Uterus (tissue), 4 donors: ENCODE data around the gene PMM2. TPM values are rescaled to one million over a fixed set of nuclear protein-coding genes. Genes with fewer than 3 reads are reported as not detected.

ENCODE experiments used
- DNase-seq, 2 donors: peaks; one replicate each; pipeline ENCODE4 v3.0.0-alpha.2; 2019 to 2020
- H3K27ac ChIP-seq, 2 donors: fragments of 200-600 bp; sonication (generic); 1 replicate in 1 of 2; 2 replicates in 1 of 2; pipeline ENCODE4 v1.5.1; 2016 to 2018
- H3K27me3 ChIP-seq, 2 donors: fragments of 200-600 bp; sonication (generic); one replicate each; pipeline ENCODE4 v1.5.1; 2018 to 2019; ENCODE audit warnings: control low read depth in 1 of 2
- H3K36me3 ChIP-seq, 2 donors: fragments of 200-600 bp; sonication (generic); one replicate each; pipeline ENCODE4 v1.5.1; 2019; ENCODE audit warnings: control low read depth in 1 of 2
- H3K4me1 ChIP-seq, 2 donors: fragments of 200-600 bp; sonication (generic); one replicate each; pipeline ENCODE4 v1.5.1; 2018 to 2019; ENCODE audit warnings: control low read depth in 1 of 2
- H3K4me3 ChIP-seq, 2 donors: fragments of 200-600 bp; sonication (generic); 1 replicate in 1 of 2; 2 replicates in 1 of 2; pipeline ENCODE4 v1.5.1; 2018 to 2019; ENCODE audit warnings: mild to moderate bottlenecking in 1 of 2
- H3K9me3 ChIP-seq, 2 donors: fragments of 200-600 bp; sonication (generic); one replicate each; pipeline ENCODE4 v1.5.1; 2019; ENCODE audit warnings: control low read depth in 1 of 2
- CTCF ChIP-seq, 4 experiments: fragments of 200-600 bp in 2 of 4; fragments of 450-650 bp in 2 of 4; sonication (generic) in 2 of 4; IDR thresholded peaks; one replicate each; pipeline ENCODE4 v1.5.1; 2016 to 2019; ENCODE audit warnings: antibody characterized with exemption in 4 of 4, mild to moderate bottlenecking in 2 of 4, moderate library complexity in 1 of 4
- POLR2A ChIP-seq, 2 donors: fragments of 450-650 bp; IDR thresholded peaks; one replicate each; pipeline ENCODE4 v1.6.1; 2016; ENCODE audit warnings: antibody characterized with exemption in 2 of 2, mild to moderate bottlenecking in 1 of 2, moderate library complexity in 1 of 2
- intact Hi-C: fragments of 100-400 bp; cut with DNase I; formaldehyde crosslinking; loops from one replicate; pipeline ENCODE4 v1.15.1; 2023; ENCODE audit warnings: low total_unique reads
- total RNA-seq, 4 donors: library from RNA; depleted of rRNA in 3 of 4; stranded (reverse); fragments of >200 nt in 3 of 4; gene quantifications; one replicate each; pipeline versions ENCODE4 v1.1.0 to v1.2.4, GENCODE V29; 2014 to 2023
- donor health status: DM: yes; HTN: yes; CAD: no.

PMM2 gene
- total RNA-seq, 4 donors from 2014 or later, result 19.0 to 41.6 (median 27.5) TPM

- intact Hi-C loops, result no loop called here
- Histone ChIP-seq H3K9me3 (no peaks in the 10 kb centered on the region), H3K36me3 (no peaks in the 10 kb centered on the region), H3K27ac (no peak overlapping the region), H3K27me3 (no peaks in the 10 kb centered on the region), H3K4me1 (no peaks in the 10 kb centered on the region), H3K4me3 (no peak overlapping the region)
- no peak for DNase-seq
- TF ChIP-seq CTCF (IDR thresholded peaks at IDR 0.05) (no peak), POLR2A (IDR thresholded peaks at IDR 0.05) (no peak)
Observed at GRCh38 chr16:8768692-8769091, 28.9 kb upstream of the PMM2 start.

- H3K27ac ChIP-seq, result no peak overlapping the region
- H3K4me1 ChIP-seq, result no peaks in the 10 kb centered on the region
- no peaks in the 10 kb centered on the region for H3K36me3 ChIP-seq
- no peak overlapping the region for H3K4me3 ChIP-seq
- H3K27me3 ChIP-seq, result no peaks in the 10 kb centered on the region
- intact Hi-C loops, result no loop called here
- H3K9me3 ChIP-seq, result no peaks in the 10 kb centered on the region
- no peak for TF ChIP-seq POLR2A (IDR thresholded peaks at IDR 0.05)
- no peak for TF ChIP-seq CTCF (IDR thresholded peaks at IDR 0.05)
- no peak for DNase-seq
Observed at GRCh38 chr16:8773537-8773936, 24.1 kb upstream of the PMM2 start.

GRCh38 chr16:8774208-8774607 is 23.4 kb upstream of the PMM2 start:
- H3K4me1 ChIP-seq, result no peaks in the 10 kb centered on the region
- no peaks in the 10 kb centered on the region for H3K27me3 ChIP-seq
- H3K27ac ChIP-seq, result no peak overlapping the region
- no peak overlapping the region for H3K4me3 ChIP-seq
- no peak for TF ChIP-seq CTCF (IDR thresholded peaks at IDR 0.05)
- TF ChIP-seq POLR2A (IDR thresholded peaks at IDR 0.05), result no peak
- no peaks in the 10 kb centered on the region for H3K9me3 ChIP-seq
- H3K36me3 ChIP-seq, result no peaks in the 10 kb centered on the region
- intact Hi-C loops, result no loop called here
- DNase-seq, result no peak

GRCh38 chr16:8775359-8775758 is 22.3 kb upstream of the PMM2 start:
- Histone ChIP-seq H3K9me3 (no peaks in the 10 kb centered on the region), H3K27me3 (no peaks in the 10 kb centered on the region), H3K36me3 (no peaks in the 10 kb centered on the region), H3K4me1 (no peaks in the 10 kb centered on the region), H3K4me3 (no peak overlapping the region), H3K27ac (no peak overlapping the region)
- no peak for DNase-seq
- intact Hi-C loops, result no loop called here
- TF ChIP-seq POLR2A (IDR thresholded peaks at IDR 0.05) (no peak), CTCF (IDR thresholded peaks at IDR 0.05) (no peak)

GRCh38 chr16:8776129-8776584 is 21.5 kb upstream of the PMM2 start:
- Histone ChIP-seq H3K4me1 (no peaks in the 10 kb centered on the region), H3K27me3 (no peaks in the 10 kb centered on the region), H3K9me3 (no peaks in the 10 kb centered on the region), H3K27ac (no peak overlapping the region), H3K4me3 (no peak overlapping the region), H3K36me3 (no peaks in the 10 kb centered on the region)
- TF ChIP-seq CTCF (IDR thresholded peaks at IDR 0.05) (no peak), POLR2A (IDR thresholded peaks at IDR 0.05) (no peak)
- no peak for DNase-seq
- intact Hi-C loops, result no loop called here
